OCI-LY7 (cell line): ENCODE data around the gene DIP2C.

Experiments
- EZH2phosphoT487 ChIP-seq: fragments of 200-600 bp; sonication (generic); IDR thresholded peaks from 2 replicates; pipeline ENCODE4 v1.6.1; 2018; ENCODE audit warnings: low read depth, borderline replicate concordance, mild to moderate bottlenecking, mixed run types, antibody characterized with exemption, low read length, moderate library complexity, mixed read lengths
- TF ChIP-seq, protein P1 (sequence below): fragments of 200-600 bp; sonication (generic); conservative IDR thresholded peaks from 2 replicates; pipeline ENCODE4 v1.5.1; 2014; ENCODE audit warnings: mild to moderate bottlenecking, antibody characterized with exemption, low read length, moderate library complexity, mixed read lengths

GRCh38 chr10:634256-634655, 55.2 kb downstream of the DIP2C start:
- TF ChIP-seq, protein P1, sequence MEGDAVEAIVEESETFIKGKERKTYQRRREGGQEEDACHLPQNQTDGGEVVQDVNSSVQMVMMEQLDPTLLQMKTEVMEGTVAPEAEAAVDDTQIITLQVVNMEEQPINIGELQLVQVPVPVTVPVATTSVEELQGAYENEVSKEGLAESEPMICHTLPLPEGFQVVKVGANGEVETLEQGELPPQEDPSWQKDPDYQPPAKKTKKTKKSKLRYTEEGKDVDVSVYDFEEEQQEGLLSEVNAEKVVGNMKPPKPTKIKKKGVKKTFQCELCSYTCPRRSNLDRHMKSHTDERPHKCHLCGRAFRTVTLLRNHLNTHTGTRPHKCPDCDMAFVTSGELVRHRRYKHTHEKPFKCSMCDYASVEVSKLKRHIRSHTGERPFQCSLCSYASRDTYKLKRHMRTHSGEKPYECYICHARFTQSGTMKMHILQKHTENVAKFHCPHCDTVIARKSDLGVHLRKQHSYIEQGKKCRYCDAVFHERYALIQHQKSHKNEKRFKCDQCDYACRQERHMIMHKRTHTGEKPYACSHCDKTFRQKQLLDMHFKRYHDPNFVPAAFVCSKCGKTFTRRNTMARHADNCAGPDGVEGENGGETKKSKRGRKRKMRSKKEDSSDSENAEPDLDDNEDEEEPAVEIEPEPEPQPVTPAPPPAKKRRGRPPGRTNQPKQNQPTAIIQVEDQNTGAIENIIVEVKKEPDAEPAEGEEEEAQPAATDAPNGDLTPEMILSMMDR, result no peak
- TF ChIP-seq EZH2phosphoT487, result no peak
